GM10248 (cell line): ENCODE results near the gene INPP4A.

ENCODE experiments used
- CTCF ChIA-PET: fragments of 300-600 bp; sonication (Branson Sonifier 250); formaldehyde crosslinking; extraction: SDS; loops from one replicate; lab custom pipeline; 2021; ENCODE audit warnings: antibody characterized with exemption; lab: Yijun Ruan, JAX
- POLR2A ChIA-PET: fragments of 350-650 bp; sonication (Branson Sonifier 250); formaldehyde crosslinking; extraction: SDS; loops from one replicate; lab custom pipeline; 2020; ENCODE audit warnings: antibody characterized with exemption; lab: Yijun Ruan, JAX
- DNase-seq: peaks from one replicate; pipeline ENCODE4 v3.0.0; 2012; ENCODE audit errors: extremely low spot score
- CTCF ChIP-seq: IDR thresholded peaks from 2 replicates; pipeline ENCODE4 v1.5.1; 2012; ENCODE audit warnings: mild to moderate bottlenecking, low read depth; ENCODE audit errors: extremely low read depth, missing control alignments, control extremely low read depth

Gene INPP4A

GRCh38 chr2:98500561-98500960 is 55.9 kb downstream of the INPP4A start:
- no peak for DNase-seq
- ChIA-PET POLR2A (no interaction called here), CTCF (interaction anchor here (1.5 to 3.3 kb wide), 2 partner anchors 13 to 14 kb away, joined by 4 to 13 read pairs; no protein-coding TSS in a partner anchor)
- no peak for TF ChIP-seq CTCF

GRCh38 chr2:98501223-98501622 is 56.6 kb downstream of the INPP4A start:
- POLR2A ChIA-PET = no interaction called here
- no peak for TF ChIP-seq CTCF
- CTCF ChIA-PET = interaction anchor here (1.5 to 3.3 kb wide), 2 partner anchors 13 kb away, joined by 4 to 13 read pairs; no protein-coding TSS in a partner anchor
- DNase-seq = no peak

- no peak for TF ChIP-seq CTCF
- POLR2A ChIA-PET = no interaction called here
- DNase-seq = no peak
- CTCF ChIA-PET = interaction anchor here (1.5 to 4.1 kb wide), 3 partner anchors 9 to 15 kb away, joined by 4 to 26 read pairs (median 16); no protein-coding TSS in a partner anchor
These were observed 57.2 kb downstream of the INPP4A start for GRCh38 chr2:98501876-98502275.

- POLR2A ChIA-PET = no interaction called here
- TF ChIP-seq CTCF = no peak
- no peak for DNase-seq
- CTCF ChIA-PET = interaction anchor here (1.1 to 4.1 kb wide), 3 partner anchors 10 to 15 kb away, joined by 3 to 26 read pairs (median 16); no protein-coding TSS in a partner anchor
These were observed 58.1 kb downstream of the INPP4A start for GRCh38 chr2:98502556-98503335.

- no peak for TF ChIP-seq CTCF
- DNase-seq = no peak
- CTCF ChIA-PET = interaction anchor here (1.4 to 4.1 kb wide), 5 partner anchors 11 to 19 kb away, joined by 3 to 26 read pairs (median 4); no protein-coding TSS in a partner anchor
- POLR2A ChIA-PET = no interaction called here
These were observed 58.9 kb downstream of the INPP4A start for GRCh38 chr2:98503481-98504105.

GRCh38 chr2:98504381-98505109 is 59.9 kb downstream of the INPP4A start:
- TF ChIP-seq CTCF = no peak
- ChIA-PET POLR2A (no interaction called here), CTCF (interaction anchor here (1.2 to 4.1 kb wide), 7 partner anchors 10 to 48 kb away, joined by 3 to 26 read pairs (median 4); no protein-coding TSS in a partner anchor)
- DNase-seq = no peak
